ENCODE data around the gene ASS1.

ASS1 gene

GRCh38 chr9:130406278-130406895 lies 38.4 kb upstream of the ASS1 start:
- Histone ChIP-seq H3K4me2 (ENCODE audit: low read depth, low read length) (no peak overlapping the region), H3K79me2 (ENCODE audit: low read length) (no peaks in the 10 kb centered on the region), H2AFZ (ENCODE audit: low read length) (no peak overlapping the region), H3K4me3 (ENCODE audit: low read length) (no peak overlapping the region), H4K20me1 (ENCODE audit: insufficient read depth, low read length) (no peaks in the 10 kb centered on the region), H3K36me3 (replicated peaks; ENCODE audit: insufficient read depth, low read length) (no peaks in the 10 kb centered on the region), H3K9ac (ENCODE audit: low read length) (no peak overlapping the region), H3K4me1 (ENCODE audit: low read length) (no peaks in the 10 kb centered on the region), H3K27me3 (replicated peaks; ENCODE audit: insufficient read depth, low read length) (peaks cover 100% of the 10 kb centered on the region), H3K9me2 (replicated peaks; ENCODE audit: insufficient read depth, low read length) (no peaks in the 10 kb centered on the region), H3K9me3 (replicated peaks; ENCODE audit: insufficient read depth, low read length) (no peaks in the 10 kb centered on the region), H3K27ac (ENCODE audit: low read length) (no peak overlapping the region), H3F3A (ENCODE audit: insufficient read depth, low read length) (no peaks in the 10 kb centered on the region)
- TF ChIP-seq EZH2phosphoT487 (IDR thresholded peaks at IDR 0.05; ENCODE audit: low read length) (no peak), CTCF (IDR thresholded peaks at IDR 0.05; ENCODE audit: low read length) (no peak), EZH2 (optimal IDR thresholded peaks at IDR 0.05; ENCODE audit: low read depth, low read length) (no peak)
- no peak for DNase-seq

- Histone ChIP-seq H3K79me2 (ENCODE audit: low read length) (no peaks in the 10 kb centered on the region), H3K9me3 (replicated peaks; ENCODE audit: insufficient read depth, low read length) (no peaks in the 10 kb centered on the region), H3K9ac (ENCODE audit: low read length) (no peak overlapping the region), H3F3A (ENCODE audit: insufficient read depth, low read length) (no peaks in the 10 kb centered on the region), H2AFZ (ENCODE audit: low read length) (no peak overlapping the region), H3K4me1 (ENCODE audit: low read length) (no peaks in the 10 kb centered on the region), H3K27ac (ENCODE audit: low read length) (no peak overlapping the region), H3K4me3 (ENCODE audit: low read length) (no peak overlapping the region), H3K9me2 (replicated peaks; ENCODE audit: insufficient read depth, low read length) (no peaks in the 10 kb centered on the region), H3K36me3 (replicated peaks; ENCODE audit: insufficient read depth, low read length) (no peaks in the 10 kb centered on the region), H4K20me1 (ENCODE audit: insufficient read depth, low read length) (no peaks in the 10 kb centered on the region), H3K27me3 (replicated peaks; ENCODE audit: insufficient read depth, low read length) (peaks cover 100% of the 10 kb centered on the region), H3K4me2 (ENCODE audit: low read depth, low read length) (no peak overlapping the region)
- DNase-seq: no peak
- TF ChIP-seq EZH2phosphoT487 (IDR thresholded peaks at IDR 0.05; ENCODE audit: low read length): no peak
- TF ChIP-seq CTCF (IDR thresholded peaks at IDR 0.05; ENCODE audit: low read length): no peak
- no peak for TF ChIP-seq EZH2 (optimal IDR thresholded peaks at IDR 0.05; ENCODE audit: low read depth, low read length)
Observed at GRCh38 chr9:130407916-130408663, 36.7 kb upstream of the ASS1 start.

GRCh38 chr9:130408669-130409068 lies 36.1 kb upstream of the ASS1 start:
- Histone ChIP-seq H4K20me1 (ENCODE audit: insufficient read depth, low read length) (no peaks in the 10 kb centered on the region), H3K4me1 (ENCODE audit: low read length) (no peaks in the 10 kb centered on the region), H2AFZ (ENCODE audit: low read length) (no peak overlapping the region), H3K36me3 (replicated peaks; ENCODE audit: insufficient read depth, low read length) (no peaks in the 10 kb centered on the region), H3K4me3 (ENCODE audit: low read length) (no peak overlapping the region), H3K9ac (ENCODE audit: low read length) (no peak overlapping the region), H3K9me2 (replicated peaks; ENCODE audit: insufficient read depth, low read length) (no peaks in the 10 kb centered on the region), H3K79me2 (ENCODE audit: low read length) (no peaks in the 10 kb centered on the region), H3K4me2 (ENCODE audit: low read depth, low read length) (no peak overlapping the region), H3K9me3 (replicated peaks; ENCODE audit: insufficient read depth, low read length) (no peaks in the 10 kb centered on the region), H3F3A (ENCODE audit: insufficient read depth, low read length) (no peaks in the 10 kb centered on the region), H3K27ac (ENCODE audit: low read length) (no peak overlapping the region), H3K27me3 (replicated peaks; ENCODE audit: insufficient read depth, low read length) (peaks cover 100% of the 10 kb centered on the region)
- no peak for DNase-seq
- TF ChIP-seq EZH2 (optimal IDR thresholded peaks at IDR 0.05; ENCODE audit: low read depth, low read length): no peak
- TF ChIP-seq CTCF (IDR thresholded peaks at IDR 0.05; ENCODE audit: low read length): no peak
- TF ChIP-seq EZH2phosphoT487 (IDR thresholded peaks at IDR 0.05; ENCODE audit: low read length): no peak

Measured in MM.1S (cell line).